ENCODE measurements around the gene FLOT1.
"Not testable (repeated sequence)": the region's sequence is repeated elsewhere in the genome, so short reads cannot be mapped to it uniquely, and the experiment has no call there.

Gene FLOT1

DNA sequence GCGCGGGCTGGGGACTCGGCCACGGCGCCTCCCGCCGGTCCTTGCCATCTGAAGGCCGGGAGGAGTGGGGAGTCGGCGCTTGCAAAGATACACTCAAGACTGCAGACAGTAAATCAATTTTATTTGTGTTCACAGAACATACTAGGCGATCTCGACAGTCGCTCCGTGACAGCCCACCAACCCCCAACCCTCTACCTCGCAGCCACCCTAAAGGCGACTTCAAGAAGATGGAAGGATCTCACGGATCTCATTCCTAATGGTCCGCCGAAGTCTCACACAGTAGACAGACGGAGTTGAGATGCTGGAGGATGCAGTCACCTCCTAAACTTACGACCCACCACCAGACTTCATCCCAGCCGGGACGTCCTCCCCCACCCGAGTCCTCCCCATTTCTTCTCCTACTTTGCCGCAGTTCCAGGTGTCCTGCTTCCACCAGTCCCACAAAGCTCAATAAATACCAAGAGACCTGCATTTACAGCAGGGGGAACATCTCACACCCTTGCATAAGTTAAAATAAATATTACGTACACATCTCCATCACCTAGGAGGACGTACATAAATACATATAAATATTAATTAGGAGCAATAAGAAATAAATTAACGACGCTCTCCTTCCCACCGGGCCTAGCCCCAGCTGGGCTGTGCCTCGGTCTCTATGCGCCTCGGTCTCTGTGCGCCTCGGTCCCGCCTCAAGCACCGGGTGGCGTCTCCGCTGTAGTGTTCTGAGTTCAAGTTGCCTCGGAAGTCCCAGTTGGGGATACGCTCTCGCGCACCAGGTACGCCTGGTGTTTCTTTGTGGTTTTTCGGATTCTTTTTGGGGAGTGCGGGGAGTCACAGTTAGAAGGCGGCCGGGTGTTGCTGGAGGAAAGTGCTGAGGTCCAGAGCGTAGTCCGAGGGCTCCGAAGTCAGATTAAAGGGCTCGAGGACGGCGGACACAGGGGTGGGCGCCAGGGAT lies 889 bp upstream of the FLOT1 start:
- DNase-seq, result no peak

GRCh38 chr6:30741789-30742315 lies 635 bp downstream of the FLOT1 start:
- DNase-seq, result no peak

- DNase-seq, result no peak
Observed at GRCh38 chr6:30741063-30741779, 1.3 kb downstream of the FLOT1 start.

DNA sequence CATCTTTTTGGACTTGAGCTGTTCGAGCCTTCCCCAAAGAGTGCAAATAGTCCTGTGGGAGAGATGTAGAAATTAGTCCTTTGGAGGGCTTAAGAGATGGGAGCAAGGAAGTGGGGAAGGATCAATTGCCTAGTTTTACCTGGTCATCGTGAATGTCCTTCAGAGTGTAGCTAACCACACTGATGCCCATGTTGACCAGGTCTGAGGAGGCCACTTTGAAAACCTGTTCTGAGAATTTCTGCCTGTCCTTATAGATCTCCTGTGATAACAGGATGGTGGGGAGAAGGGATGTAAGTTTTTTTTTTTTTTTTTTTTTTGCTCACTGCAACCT lies 2.0 kb downstream of the FLOT1 start:
- DNase-seq, result no peak

- DNase-seq, result no peak
Observed at GRCh38 chr6:30738532-30738931, 4.0 kb downstream of the FLOT1 start.

GRCh38 chr6:30735668-30736314 lies 6.7 kb downstream of the FLOT1 start:
- DNase-seq, result no peak

GRCh38 chr6:30732237-30732943 lies 10.1 kb downstream of the FLOT1 start:
- no peak for DNase-seq

GRCh38 chr6:30730601-30731435 lies 11.7 kb downstream of the FLOT1 start:
- peak; percentile 65 for DNase-seq

DNA sequence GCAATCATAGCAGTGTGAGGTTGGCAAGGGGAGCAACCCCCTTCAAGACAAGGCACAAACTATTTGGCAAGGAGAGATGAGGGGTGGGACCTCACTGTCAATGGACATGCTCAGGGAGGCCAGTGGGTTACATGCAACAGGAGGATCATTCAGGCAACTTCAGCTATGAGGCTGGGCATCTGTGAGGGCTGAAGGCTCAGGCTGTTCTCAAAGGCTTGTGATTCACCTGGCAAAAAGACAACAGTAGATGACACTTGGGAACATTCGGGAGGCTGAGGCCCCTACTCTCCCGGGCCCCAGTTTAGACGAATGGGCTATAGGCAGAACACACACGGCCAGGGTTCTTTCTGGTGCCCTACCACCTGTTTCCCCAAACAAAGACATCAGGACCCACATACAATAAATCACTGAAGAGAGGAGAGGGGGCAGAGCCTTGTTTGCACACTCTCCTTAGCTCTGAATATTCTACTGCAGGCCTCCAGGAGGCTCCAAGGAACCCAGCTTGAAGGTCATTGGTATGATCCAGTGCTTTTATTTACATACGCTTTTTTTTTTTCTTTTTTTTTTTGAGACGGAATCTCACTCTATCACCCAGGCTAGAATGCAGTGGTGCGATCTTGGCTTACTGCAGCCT lies 14.4 kb downstream of the FLOT1 start:
- DNase-seq, result no peak

DNA sequence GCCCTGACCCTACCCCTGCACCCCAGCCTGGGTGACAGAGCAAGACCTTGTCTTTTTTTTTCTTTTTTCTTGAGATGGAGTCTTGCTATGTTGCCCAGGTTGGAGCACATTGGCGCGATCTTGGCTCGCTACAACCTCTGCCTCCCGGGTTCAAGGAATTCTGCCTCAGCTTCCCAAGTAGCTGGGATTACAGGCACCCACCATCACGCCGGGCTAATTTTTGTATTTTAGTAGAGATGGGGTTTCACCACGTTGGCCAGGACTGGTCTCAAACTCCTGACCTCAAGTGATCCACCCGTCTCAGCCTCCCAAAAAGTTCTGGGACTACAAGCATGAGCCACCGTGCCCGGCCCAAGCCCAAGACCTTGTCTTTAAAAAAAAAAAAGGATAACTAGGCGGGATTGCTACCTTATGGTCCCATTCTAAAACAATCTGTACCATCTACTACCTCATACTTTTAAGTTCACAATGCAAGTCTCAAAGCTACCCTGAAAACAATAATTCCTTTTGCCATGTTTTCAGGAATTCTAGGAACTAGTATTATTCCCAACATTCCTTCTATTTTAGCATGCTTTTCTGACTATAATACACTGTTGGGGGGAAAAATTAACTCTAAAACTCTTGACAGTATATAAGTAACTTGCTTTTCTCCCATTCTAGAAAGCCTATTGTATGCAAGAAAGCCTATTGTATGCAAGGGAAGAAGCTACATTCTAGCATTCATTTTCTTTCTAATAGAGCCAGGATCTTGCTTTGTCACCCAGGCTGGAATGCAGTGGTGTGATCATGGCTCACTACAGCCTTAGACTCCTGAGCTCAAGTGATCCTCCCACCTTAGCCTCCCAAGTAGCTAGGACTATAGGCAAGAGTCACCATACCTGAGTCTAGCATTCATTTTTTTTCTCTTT lies 15.7 kb downstream of the FLOT1 start:
- no peak for DNase-seq

DNA sequence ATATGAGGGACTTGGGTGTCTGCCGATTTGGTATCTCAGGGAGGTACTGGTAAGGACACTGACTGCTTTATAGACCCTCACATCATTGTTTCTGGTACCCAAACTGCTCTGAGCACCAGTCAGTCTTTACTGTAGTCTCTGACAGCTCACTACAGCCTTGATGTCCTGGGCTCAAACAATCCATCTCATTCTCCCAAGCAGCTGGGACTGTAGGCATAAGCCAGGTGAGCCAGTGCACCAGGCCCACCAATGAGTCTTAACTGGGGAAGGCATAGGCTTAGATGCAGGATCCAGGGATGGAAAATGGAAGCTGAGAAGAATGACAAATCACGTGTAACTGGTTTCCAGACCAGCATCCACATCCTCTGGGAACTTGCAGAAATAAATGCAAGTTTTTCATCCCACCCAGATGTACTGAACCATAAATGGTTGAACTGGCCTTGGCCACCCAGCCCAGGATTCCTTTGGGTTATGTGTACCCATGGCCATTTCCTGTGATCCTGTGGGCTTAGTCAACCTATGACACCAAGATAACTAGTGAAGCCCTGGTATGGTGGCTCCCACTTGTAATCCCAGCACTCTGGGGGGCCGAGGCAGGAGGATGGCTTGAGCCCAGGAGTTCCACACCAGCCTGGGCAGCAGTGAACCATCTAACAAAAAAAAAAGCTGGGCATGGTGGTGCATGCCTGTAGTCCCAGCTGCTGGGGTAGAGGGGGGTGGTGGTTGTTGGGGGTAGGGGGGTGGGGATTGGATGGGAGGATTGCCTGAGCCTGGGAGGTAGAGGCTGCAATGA lies 16.6 kb downstream of the FLOT1 start:
- DNase-seq, result peak; percentile 39

DNA sequence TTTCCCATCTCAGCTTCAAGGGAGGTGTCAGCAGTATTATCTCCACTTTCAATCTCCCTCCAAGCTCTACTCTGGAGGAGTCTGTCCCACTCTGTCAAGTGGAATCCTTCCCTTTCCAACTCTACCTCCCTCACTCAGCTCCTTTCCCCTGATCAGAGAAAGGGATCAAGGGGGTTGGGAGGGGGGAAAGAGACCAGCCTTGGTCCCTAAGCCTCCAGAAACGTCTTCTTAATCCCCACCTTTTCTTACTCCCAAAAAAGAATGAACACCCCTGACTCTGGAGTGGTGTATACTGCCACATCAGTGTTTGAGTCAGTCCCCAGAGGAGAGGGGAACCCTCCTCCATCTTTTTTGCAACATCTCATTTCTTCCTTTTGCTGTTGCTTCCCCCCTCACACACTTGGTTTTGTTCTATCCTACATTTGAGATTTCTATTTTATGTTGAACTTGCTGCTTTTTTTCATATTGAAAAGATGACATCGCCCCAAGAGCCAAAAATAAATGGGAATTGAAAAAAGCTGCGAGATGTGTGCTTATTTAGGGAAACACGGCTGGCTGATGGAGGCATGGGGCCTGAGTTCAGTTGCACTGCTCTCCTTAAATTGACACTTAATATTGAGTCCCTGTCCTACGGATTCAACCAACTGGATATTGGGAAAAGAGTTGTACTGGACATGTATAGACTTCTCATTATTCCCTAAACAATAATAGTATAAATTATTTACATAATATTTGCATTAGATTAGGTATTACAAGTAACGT lies 17.4 kb downstream of the FLOT1 start:
- no peak for DNase-seq

- not testable (repeated sequence) for DNase-seq
Observed at GRCh38 chr6:30723843-30724741, 18.4 kb downstream of the FLOT1 start.

DNA sequence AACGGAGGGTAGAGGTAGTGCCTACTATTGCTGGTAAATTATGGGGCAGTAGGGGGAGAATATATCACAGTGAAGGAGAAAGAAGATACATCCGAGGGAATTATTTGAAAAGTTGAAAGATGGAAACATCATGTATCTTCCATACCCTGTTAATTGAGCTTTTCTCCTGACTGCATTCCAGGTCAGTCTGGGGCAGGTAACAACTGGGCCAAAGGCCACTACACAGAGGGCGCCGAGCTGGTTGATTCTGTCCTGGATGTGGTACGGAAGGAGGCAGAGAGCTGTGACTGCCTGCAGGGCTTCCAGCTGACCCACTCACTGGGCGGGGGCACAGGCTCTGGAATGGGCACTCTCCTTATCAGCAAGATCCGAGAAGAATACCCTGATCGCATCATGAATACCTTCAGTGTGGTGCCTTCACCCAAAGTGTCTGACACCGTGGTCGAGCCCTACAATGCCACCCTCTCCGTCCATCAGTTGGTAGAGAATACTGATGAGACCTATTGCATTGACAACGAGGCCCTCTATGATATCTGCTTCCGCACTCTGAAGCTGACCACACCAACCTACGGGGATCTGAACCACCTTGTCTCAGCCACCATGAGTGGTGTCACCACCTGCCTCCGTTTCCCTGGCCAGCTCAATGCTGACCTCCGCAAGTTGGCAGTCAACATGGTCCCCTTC lies 19.2 kb downstream of the FLOT1 start:
- DNase-seq, result not testable (repeated sequence)

GRCh38 chr6:30722280-30723112 lies 20.0 kb downstream of the FLOT1 start:
- peak; percentile 40 for DNase-seq

- not testable (repeated sequence) for DNase-seq
Observed at GRCh38 chr6:30722025-30722279, 20.5 kb downstream of the FLOT1 start.
